ENCODE measurements around the gene SORBS2.

- no peak for TF ChIP-seq POLR2A (IDR thresholded peaks at IDR 0.05)
- TF ChIP-seq, protein P1, sequence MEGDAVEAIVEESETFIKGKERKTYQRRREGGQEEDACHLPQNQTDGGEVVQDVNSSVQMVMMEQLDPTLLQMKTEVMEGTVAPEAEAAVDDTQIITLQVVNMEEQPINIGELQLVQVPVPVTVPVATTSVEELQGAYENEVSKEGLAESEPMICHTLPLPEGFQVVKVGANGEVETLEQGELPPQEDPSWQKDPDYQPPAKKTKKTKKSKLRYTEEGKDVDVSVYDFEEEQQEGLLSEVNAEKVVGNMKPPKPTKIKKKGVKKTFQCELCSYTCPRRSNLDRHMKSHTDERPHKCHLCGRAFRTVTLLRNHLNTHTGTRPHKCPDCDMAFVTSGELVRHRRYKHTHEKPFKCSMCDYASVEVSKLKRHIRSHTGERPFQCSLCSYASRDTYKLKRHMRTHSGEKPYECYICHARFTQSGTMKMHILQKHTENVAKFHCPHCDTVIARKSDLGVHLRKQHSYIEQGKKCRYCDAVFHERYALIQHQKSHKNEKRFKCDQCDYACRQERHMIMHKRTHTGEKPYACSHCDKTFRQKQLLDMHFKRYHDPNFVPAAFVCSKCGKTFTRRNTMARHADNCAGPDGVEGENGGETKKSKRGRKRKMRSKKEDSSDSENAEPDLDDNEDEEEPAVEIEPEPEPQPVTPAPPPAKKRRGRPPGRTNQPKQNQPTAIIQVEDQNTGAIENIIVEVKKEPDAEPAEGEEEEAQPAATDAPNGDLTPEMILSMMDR (IDR thresholded peaks at IDR 0.05), result no peak
Observed at GRCh38 chr4:185591679-185592141, 220.3 kb downstream of the SORBS2 start.
